ENCODE data around the gene PLA1A. TPM values are rescaled to one million over a fixed set of nuclear protein-coding genes. Genes with fewer than 3 reads are reported as not detected.

Gene PLA1A
- polyA plus RNA-seq, 3 donors: 0.36 TPM; not detected in 2

- H2AFZ ChIP-seq (ENCODE audit: insufficient read depth, low read depth, low read length, poor library complexity, severe bottlenecking): peak overlapping the region; percentile 46
- peaks cover 0 to 7% (median 2%) of the 10 kb centered on the region in 3 donors for H3K27me3 Mint-ChIP-seq (ENCODE audit: low read depth in 3 of 3)
- H3K27ac Mint-ChIP-seq: peak overlapping the region in 5 of 7 donors; percentile 47 to 76 (median 73)
- peak overlapping the region in 1 of 2 donors; percentile 44 for H3K27ac ChIP-seq (ENCODE audit: low read depth in 1 of 2, low read length in 2 of 2)
- peaks cover 0 to 4% (median 0%) of the 10 kb centered on the region in 7 donors for H3K9me3 Mint-ChIP-seq
- no peaks in the 10 kb centered on the region for H3K27me3 ChIP-seq (ENCODE audit: control insufficient read depth in 2 of 2, insufficient read depth in 2 of 2, low read length in 2 of 2)
- H3K9me3 ChIP-seq (replicated peaks in 1 of 2; ENCODE audit: control insufficient read depth in 1 of 2, insufficient read depth in 1 of 2, low read length in 2 of 2): peaks cover 0 to 5% of the 10 kb centered on the region in 2 donors
- TF ChIP-seq CTCF (IDR thresholded peaks at IDR 0.05): no peak
- peaks cover 18 to 26% of the 10 kb centered on the region in 2 donors for H3K4me1 ChIP-seq (ENCODE audit: control insufficient read depth in 1 of 2, insufficient read depth in 2 of 2, low read length in 2 of 2)
- peaks cover 24% of the 10 kb centered on the region for H3K4me1 Mint-ChIP-seq
- WGBS (ENCODE audit: insufficient coverage): 80% methylated on average over 5 of the region's 7 CpGs
- peak overlapping the region in 1 of 2 donors; percentile 27 for H3K4me3 Mint-ChIP-seq
- H3K36me3 Mint-ChIP-seq: peaks cover 0 to under 1% of the 10 kb centered on the region in 2 donors
- no peaks in the 10 kb centered on the region for H4K20me1 ChIP-seq (ENCODE audit: insufficient read depth, low read length)
- peak overlapping the region; percentile 48 for H3K4me2 ChIP-seq (replicated peaks; ENCODE audit: extremely low read depth, low read length, poor library complexity, severe bottlenecking)
- no peaks in the 10 kb centered on the region for H3K79me2 ChIP-seq (ENCODE audit: insufficient read depth, low read length)
- intact Hi-C loops (cut with micrococcal nuclease): no loop called here
- peak overlapping the region in 1 of 3 experiments; percentile 33 for H3K4me3 ChIP-seq (replicated peaks in 1 of 3; ENCODE audit: low read depth in 2 of 3, low read length in 3 of 3)
- H3K36me3 ChIP-seq (replicated peaks in 1 of 2; ENCODE audit: control insufficient read depth in 1 of 2, insufficient read depth in 2 of 2, low read length in 2 of 2): no peaks in the 10 kb centered on the region
- no peak overlapping the region for H3K9ac ChIP-seq (ENCODE audit: insufficient read depth, low read length, poor library complexity, severe bottlenecking)
- DNase-seq: peak in 1 of 3 donors; percentile 38
Observed at GRCh38 chr3:119595639-119596334, 1.9 kb upstream of the PLA1A start.

DNA sequence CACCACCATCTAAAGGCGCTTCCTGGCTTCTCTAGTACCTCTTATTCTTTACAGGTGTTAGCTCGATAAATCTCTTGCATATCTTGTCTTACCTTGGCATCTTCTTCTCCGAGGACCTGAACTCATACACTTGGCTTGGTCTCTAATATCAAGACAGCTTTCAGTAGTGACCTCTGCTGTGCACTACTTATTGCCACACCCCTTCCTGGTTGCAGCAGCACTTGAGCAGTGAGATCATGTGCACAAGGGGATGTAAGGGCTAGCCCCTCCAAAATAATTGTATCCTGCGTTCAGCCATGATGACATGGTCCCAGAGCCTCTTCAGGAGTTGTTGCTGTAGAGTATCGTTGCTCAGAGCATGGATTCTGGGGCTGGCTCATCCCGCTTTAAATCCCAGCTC lies 1.3 kb upstream of the PLA1A start:
- Histone ChIP-seq H2AFZ (ENCODE audit: insufficient read depth, low read depth, low read length, poor library complexity, severe bottlenecking) (peak overlapping the region; percentile 46), H4K20me1 (ENCODE audit: insufficient read depth, low read length) (no peaks in the 10 kb centered on the region), H3K27ac (ENCODE audit: low read depth in 1 of 2, low read length in 2 of 2) (peak overlapping the region in 1 of 2 donors; percentile 44), H3K9me3 (replicated peaks in 1 of 2; ENCODE audit: control insufficient read depth in 1 of 2, insufficient read depth in 1 of 2, low read length in 2 of 2) (no peaks in the 10 kb centered on the region), H3K4me1 (ENCODE audit: control insufficient read depth in 1 of 2, insufficient read depth in 2 of 2, low read length in 2 of 2) (peaks cover 18 to 26% of the 10 kb centered on the region in 2 donors), H3K79me2 (ENCODE audit: insufficient read depth, low read length) (no peaks in the 10 kb centered on the region), H3K4me2 (replicated peaks; ENCODE audit: extremely low read depth, low read length, poor library complexity, severe bottlenecking) (peak overlapping the region; percentile 48), H3K4me3 (replicated peaks in 1 of 3; ENCODE audit: low read depth in 2 of 3, low read length in 3 of 3) (peak overlapping the region in 1 of 3 experiments; percentile 33), H3K36me3 (replicated peaks in 1 of 2; ENCODE audit: control insufficient read depth in 1 of 2, insufficient read depth in 2 of 2, low read length in 2 of 2) (no peaks in the 10 kb centered on the region), H3K9ac (ENCODE audit: insufficient read depth, low read length, poor library complexity, severe bottlenecking) (no peak overlapping the region), H3K27me3 (ENCODE audit: control insufficient read depth in 2 of 2, insufficient read depth in 2 of 2, low read length in 2 of 2) (no peaks in the 10 kb centered on the region)
- Mint-ChIP-seq H3K4me3 (peak overlapping the region in 1 of 2 donors; percentile 43), H3K4me1 (peaks cover 24% of the 10 kb centered on the region), H3K9me3 (no peaks in the 10 kb centered on the region), H3K27ac (peak overlapping the region in 6 of 7 donors; percentile 21 to 76 (median 61)), H3K27me3 (ENCODE audit: low read depth in 3 of 3) (peaks cover 0 to 3% (median 2%) of the 10 kb centered on the region in 3 donors), H3K36me3 (no peaks in the 10 kb centered on the region)
- WGBS (ENCODE audit: insufficient coverage): 82% methylated on average over 3 of the region's 6 CpGs
- no peak for TF ChIP-seq CTCF (IDR thresholded peaks at IDR 0.05)
- DNase-seq: peak in 1 of 3 donors; percentile 43
- intact Hi-C loops (cut with micrococcal nuclease): no loop called here
